Lung microvascular endothelial cell (primary cell): Measurements from ENCODE around the gene IL18BP. TPM values are rescaled to one million over a fixed set of nuclear protein-coding genes. Genes with fewer than 3 reads are reported as not detected.
A peak's percentile ranks its signal among the peaks of the same experiment; 100 is the strongest.

ENCODE experiments used
- DNase-seq, 2 donors: peaks; one replicate each; pipeline versions ENCODE4 v3.0.0 to v3.0.0-alpha.2; 2010; ENCODE audit warnings: low read depth in 2 of 2
- total RNA-seq: library from RNA; depleted of rRNA; stranded (reverse); fragments of >200 nt; gene quantifications from 2 replicates; pipeline ENCODE4 v1.2.1, GENCODE V29; 2014

Gene IL18BP
- total RNA-seq, 1 donor from 2014 or later = 2.0 TPM

- no peak for DNase-seq
Observed at GRCh38 chr11:71996517-71996916, 2.2 kb upstream of the IL18BP start.

GRCh38 chr11:71996946-71997345 is 1.8 kb upstream of the IL18BP start:
- no peak for DNase-seq

- no peak for DNase-seq
Observed at GRCh38 chr11:71997594-71997993, 1.1 kb upstream of the IL18BP start.

- no peak for DNase-seq
Observed at GRCh38 chr11:71998061-71998460, 648 bp upstream of the IL18BP start.

- peak; percentile 23 to 61 for DNase-seq
Observed at GRCh38 chr11:71999362-71999761, 653 bp downstream of the IL18BP start.

GRCh38 chr11:71999798-72000197 is 1.1 kb downstream of the IL18BP start:
- no peak for DNase-seq

- no peak for DNase-seq
Observed at GRCh38 chr11:72000202-72000867, 1.6 kb downstream of the IL18BP start.

- DNase-seq = no peak
Observed at GRCh38 chr11:72001285-72001684, 2.6 kb downstream of the IL18BP start.

- no peak for DNase-seq
Observed at GRCh38 chr11:72001834-72002591, 3.3 kb downstream of the IL18BP start.

- DNase-seq = no peak
Observed at GRCh38 chr11:72002841-72003775, 4.4 kb downstream of the IL18BP start.

- no peak for DNase-seq
Observed at GRCh38 chr11:72003776-72004171, 5.1 kb downstream of the IL18BP start.

GRCh38 chr11:72004515-72005346 is 6.0 kb downstream of the IL18BP start:
- no peak for DNase-seq

- peak; percentile 24 to 45 for DNase-seq
Observed at GRCh38 chr11:72005347-72006260, 6.9 kb downstream of the IL18BP start.

- DNase-seq = no peak
Observed at GRCh38 chr11:72006309-72007088, 7.8 kb downstream of the IL18BP start.

- DNase-seq = no peak
Observed at GRCh38 chr11:72007089-72007476, 8.4 kb downstream of the IL18BP start.

GRCh38 chr11:72007587-72007986 is 8.9 kb downstream of the IL18BP start:
- no peak for DNase-seq

GRCh38 chr11:72008728-72009127 is 10.0 kb downstream of the IL18BP start:
- DNase-seq = no peak

- DNase-seq = no peak
Observed at GRCh38 chr11:72009156-72009555, 10.4 kb downstream of the IL18BP start.

GRCh38 chr11:72010529-72011233 is 12.0 kb downstream of the IL18BP start:
- no peak for DNase-seq
